Stimulated activated CD8-positive, alpha-beta memory T cell treated with anti-CD3 and anti-CD28 coated beads, Interleukin-4, amount 100 ng/mL, for 48 hours (primary cell): ENCODE measurements around the gene TMPRSS3.

ENCODE experiments used
- DNase-seq: peaks from one replicate; pipeline ENCODE4 v3.0.0-alpha.2; 2020

The TMPRSS3 gene

DNA sequence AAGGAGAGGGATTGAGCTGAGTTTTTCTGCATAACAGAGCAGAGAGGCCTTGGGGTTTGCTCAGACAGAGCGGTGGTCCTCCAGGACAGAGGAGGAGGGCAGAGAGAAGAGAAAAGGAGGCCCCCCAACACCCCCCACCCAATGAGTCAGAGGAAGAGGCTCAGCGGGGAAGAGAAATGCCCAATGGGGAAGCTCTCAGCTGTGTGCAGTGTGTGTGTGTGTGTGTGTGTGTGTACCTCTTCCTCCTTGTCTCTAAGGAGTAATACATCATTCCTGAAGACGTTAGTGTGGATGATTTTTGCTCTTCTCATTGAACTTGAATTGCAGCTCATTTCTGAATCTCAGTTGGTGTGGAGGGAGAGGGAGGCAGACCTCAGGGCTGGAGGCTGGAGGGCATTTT lies 8.7 kb downstream of the TMPRSS3 start:
- DNase-seq: no peak

DNA sequence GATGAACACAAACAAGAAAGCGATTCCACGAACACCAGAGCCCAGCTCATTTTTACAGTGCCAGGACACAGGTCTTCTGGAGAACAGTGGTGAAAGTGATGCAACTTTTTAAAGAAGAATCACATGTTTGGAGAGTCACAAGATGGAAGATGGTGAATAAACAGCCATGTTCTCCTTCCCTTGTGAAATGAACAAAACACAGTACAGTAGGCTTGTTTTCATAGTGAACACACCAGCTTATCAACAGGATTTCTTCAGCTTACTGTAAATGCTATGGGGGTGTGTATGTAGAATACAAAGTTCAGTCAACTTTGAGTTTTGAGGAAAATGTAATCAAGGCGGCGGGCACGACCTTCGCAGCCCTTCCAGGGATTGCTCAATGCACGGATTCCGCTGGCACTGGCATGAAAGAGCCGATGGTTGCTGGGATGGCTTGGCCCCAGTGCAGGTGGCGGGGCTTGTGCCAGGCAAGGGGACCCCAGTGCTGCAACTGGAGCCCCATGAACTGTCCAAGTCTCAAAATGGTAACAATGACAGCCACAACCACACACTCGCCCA lies 9.7 kb downstream of the TMPRSS3 start:
- DNase-seq: no peak

DNA sequence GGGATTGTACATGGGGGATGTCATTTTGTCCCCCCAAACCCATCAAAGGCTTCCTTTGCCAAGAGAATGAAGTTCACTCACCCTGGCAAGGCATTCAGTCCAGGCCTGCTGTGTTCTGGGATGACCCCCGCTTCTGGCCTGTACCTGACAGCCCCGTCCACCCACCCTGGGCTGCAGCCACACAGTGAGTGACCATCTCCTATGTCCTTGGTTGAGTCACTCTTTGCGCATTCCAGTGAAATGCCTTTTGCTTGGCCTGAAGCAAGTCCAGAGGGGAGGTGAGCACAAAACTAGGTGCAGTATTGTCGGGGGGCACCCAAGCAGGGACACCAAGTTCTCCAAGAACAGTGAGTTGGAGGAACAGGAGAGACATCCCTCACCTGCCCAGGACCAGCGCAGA lies 10.2 kb downstream of the TMPRSS3 start:
- no peak for DNase-seq

DNA sequence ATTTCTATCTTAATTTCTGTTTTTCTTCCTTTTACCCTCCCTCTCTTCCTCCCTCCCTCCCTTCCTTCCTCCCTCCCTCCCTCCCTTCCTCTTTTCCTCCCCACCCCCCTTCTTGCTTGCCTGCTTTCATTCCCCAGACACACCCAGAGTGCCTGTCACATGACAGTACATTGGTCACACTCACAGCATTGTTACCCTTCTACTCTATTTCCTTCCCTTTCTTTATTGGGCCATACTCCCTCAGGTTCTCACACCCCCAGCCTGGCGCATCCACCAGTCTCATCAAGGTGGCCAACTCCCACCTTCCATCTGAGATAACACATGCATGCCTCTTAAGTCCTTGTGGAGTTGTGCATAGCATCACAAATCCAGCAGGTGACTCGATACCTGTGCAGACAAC lies 10.9 kb downstream of the TMPRSS3 start:
- no peak for DNase-seq

DNA sequence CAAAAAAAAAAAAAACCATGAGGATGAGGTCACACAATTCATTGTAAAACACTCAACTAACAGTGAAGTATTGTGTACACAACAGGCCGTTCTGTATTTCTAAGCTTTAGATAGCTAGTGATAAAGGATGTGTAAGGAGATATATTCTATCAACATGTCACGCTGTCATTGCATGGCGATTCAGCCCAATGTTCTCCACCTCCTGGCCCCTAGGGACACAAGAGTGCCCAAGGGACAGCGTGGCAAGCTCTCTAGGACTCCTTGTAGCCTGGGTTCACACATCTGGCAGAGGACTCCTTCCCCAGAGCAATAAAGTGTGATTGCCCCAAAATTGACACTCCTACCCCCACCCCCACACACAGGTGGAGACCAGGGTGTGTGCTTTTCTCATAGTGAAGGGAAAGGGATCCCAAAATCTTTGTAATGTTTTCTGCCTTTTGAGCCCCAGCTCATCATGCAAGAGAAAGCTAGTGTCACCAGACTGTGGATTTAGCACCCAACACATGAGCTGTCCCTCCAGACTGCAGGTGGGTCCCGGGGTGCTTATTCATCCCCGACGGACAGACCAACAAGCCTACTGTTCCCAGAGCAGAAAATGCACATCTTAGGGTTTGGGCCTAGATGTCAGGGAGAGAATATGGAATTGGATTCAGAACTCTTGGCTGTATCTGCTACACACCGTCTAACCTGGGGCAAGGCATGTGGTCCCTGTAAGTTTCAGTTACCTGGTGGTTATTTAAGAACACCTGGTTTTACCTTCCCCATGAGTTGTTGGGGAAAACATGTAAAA lies 11.5 kb downstream of the TMPRSS3 start:
- DNase-seq: no peak

DNA sequence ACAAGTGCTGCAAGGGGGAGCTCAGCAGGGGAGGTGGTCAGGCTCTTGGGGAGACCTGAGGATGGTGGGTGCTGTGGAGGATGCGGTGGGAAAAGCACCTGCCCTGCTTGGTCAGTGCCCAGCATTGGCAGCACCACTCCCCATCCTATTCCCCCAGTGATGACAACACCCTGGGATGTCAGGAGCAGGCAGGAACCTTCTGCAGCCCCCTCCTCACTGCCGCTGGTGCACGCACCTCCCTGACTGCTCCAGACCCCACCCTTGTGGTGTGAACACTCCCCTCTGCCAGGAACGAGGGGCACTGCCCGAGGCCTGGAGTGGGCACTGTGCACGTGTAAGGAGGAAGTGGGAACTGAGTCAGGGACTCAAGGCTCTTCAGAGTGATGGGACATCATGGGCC lies 12.5 kb downstream of the TMPRSS3 start:
- DNase-seq: no peak

DNA sequence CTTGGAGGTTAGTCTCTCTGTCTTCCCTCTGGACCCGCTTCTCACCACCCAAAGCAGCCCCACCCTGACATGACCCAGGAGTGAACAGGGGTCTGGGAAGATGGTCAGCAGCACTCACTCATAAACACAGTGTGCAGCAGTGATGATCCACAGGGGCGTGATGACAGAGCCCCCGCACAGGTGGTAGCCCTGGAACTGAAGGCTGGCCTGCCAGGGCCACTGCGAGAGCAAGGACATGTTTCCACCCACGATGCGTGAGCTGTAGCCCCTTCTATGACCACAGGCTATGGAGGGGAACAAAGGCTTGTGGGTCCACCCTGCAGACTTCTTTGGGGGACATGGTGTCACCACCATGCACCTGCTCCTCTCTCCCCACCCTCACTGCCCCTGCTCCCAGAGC lies 12.9 kb downstream of the TMPRSS3 start:
- DNase-seq: no peak

DNA sequence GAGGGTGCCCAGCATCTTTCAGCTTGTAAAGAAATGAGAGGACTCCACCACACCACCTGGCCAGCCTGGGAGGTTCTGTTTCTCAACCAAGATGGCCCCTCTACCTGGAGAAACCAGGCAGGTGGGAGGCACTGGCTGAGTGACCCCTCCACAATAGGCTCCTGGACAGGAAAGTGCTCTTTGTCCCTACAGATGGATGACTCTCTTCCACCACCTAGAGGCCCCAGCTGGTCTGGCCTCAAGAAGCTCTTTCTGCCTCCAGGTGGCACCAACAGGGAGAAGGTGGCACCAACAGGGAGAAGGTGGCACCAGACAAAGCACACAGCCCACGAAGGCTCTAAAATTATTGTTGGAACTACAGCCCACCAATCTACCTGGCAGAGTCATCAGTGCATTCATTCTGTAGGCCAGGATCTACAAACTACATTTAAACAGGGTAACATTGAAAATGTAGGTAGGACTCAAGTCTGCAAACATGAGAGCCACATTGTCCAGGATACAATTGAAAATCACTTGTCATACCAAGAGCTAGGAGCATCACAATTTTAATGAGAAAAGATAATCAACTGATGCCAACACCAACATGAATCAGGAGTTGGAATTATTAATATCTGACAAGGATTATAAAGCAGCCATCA lies 14.4 kb downstream of the TMPRSS3 start:
- no peak for DNase-seq

DNA sequence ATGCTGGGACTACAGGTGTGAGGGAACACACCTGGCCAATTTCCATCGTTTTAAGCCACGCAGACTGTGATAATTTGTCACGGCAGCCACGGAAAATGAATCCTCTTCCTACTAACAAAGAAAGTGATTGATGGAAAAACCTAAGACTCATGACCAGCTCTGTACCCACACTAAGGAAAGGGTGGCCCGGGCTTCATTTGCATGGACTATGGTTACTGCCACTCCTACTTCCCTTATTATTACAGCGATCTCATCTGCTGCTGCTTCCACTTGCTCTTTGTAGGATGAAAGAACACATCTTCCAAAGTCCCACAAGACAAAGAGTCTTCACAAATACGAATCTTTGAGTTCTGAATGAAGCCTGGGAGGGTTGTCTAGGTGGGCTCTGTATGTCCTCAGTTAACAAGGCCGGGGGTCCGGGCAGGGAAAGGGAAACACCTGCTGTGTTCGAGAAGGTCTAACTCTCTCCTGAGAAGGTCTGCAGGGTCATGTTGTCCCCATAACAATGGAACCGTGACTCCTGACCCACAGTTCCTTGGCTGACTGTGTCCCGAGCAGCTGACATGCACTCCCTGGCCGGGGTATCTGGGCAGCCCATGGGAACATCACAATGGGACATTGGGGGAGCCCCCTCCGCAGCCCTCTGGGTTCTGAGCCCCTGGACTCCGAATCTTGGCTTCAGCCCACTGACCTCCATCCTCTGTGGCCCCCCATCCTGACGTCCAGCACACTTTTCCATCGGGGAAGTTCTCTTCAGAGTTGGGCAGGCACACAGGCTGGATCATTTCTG lies 16.2 kb downstream of the TMPRSS3 start:
- no peak for DNase-seq

DNA sequence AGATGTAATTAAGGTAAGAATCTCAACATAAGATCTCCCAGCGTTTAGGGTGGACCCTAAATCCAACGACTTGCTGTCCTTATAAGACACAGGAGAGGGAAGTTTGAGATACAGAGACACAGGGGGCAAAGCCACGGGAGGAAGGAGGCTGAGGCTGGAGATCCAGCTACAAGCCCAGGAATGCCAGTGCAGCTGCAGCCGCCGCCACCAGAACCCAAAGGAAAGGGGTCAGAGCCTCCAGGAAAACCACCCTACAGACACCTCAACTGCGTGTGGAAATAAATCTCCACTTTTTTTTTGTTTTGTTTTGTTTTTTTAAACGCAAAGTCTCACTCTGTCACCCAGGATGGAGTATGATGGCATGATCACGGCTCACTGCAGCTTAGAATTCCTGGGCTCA lies 17.4 kb downstream of the TMPRSS3 start:
- no peak for DNase-seq

DNA sequence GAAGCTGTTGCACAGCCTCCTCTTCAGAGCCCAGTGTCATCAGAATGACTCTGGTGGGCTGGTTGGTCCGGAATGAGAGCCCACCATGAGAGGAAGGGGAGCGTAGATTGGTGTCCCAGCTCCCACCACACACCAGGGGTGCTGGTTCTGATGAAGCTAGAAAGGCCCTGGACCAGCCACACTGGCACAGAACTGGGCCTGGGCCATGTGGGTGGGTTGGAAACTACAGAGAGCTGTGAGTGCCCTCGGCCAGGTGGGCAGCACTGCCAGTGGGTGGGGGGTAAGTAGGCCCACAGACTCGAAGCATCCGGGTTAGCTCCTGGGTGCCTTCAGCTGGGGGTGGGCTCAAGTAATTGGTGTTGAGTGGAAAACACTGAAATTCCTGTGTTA lies 17.9 kb downstream of the TMPRSS3 start:
- no peak for DNase-seq

DNA sequence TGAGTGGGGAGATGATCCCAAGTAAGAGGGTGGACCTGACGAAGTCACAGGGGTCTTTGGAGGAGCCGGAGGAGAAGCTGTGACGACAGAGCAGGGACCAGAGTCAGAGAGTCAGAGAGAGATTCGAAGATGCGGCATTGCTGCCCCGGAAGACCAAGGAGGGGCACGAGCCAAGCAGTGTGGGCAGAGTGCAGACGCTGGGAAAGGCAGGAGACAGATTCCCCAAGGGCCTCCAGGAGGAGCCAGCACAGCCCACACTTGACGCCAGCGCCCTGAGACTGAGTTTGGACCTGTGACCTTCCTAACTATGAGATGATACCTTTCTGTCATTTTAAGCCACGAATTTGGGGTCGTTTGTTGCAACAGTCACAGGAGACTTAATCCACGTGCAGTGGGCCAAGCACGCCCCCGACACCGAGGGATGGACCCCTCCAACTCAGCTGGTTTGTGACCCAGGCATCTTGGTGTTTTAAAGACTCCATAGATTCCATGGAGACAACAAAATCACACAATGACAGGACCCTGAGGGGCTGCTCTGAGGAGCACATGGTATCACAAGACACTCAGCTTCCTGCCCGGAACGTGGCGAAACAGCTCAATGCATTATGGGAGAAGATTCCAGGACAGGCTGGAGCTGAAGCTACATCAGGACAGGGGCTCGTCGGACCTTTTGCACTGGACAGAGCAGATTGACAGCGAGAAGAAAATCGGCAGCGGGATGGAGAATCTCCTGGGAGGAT lies 18.5 kb downstream of the TMPRSS3 start:
- no peak for DNase-seq

DNA sequence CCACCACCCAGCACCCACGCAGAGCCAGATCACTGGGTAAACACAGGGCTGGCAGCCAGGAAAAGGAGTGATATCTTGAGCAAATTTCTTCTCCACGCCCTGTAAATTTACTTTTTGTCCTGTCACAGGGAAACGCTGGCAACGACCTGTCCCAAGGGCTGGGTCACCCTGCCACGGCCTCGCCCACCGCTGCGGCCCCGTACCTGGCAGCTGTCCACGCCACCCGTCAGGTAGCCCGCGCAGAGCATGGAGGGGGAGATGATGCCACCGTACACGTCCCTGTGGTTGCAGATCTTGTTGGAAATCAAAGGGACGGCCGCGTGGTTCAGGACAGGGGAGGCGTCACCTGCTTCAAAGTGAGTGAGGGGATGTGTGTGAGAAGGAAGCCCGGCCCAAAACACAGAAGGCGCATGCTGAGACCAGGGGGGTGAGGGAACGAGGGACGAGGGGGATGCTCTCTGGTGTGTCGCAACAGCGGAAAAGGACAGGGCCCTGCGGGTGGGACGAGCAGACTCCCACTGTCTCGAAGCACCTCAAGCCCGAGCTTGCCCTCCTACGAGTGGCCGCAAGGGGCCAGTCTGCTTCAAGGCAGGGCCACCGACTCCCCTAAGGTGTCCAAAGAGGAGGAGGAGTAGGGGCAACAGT lies 19.4 kb downstream of the TMPRSS3 start:
- no peak for DNase-seq

DNA sequence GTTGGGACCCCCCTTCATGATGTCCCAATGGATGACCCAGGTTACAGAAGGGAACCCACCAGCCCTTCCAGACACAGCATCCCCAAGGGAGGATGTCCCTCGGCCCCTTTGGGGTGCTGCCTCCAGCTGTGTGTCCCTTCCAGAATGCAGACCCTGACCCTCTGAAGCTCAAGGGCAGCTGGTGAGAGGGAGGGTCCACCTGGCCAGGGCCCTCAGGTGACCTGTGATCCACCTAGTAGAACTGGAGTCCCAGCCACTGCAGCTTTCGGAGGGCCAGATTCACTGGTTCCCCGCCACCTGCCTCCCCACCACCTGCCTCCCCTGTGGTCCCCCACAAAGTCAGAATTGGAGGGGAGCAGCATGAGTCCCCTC lies 19.9 kb downstream of the TMPRSS3 start:
- DNase-seq: no peak

DNA sequence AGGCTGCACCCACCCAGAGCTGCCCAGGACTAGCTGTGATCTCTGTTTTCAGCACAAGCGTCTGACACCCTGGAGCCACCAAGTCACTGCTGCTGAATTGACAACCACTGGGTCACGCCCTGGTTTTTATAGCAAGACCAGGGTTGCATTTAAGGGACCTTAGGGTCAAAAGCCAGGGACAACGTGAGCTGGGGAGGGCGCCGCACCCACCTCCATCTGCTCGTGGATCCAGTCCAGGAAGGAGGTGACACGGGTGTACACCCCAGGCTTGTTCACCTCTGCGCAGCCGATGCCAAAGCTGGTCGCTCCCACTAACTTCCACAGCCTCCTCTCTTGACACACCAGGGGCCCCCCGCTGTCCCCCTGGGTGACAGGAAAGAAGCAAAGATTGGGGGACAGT lies 20.3 kb downstream of the TMPRSS3 start:
- no peak for DNase-seq

DNA sequence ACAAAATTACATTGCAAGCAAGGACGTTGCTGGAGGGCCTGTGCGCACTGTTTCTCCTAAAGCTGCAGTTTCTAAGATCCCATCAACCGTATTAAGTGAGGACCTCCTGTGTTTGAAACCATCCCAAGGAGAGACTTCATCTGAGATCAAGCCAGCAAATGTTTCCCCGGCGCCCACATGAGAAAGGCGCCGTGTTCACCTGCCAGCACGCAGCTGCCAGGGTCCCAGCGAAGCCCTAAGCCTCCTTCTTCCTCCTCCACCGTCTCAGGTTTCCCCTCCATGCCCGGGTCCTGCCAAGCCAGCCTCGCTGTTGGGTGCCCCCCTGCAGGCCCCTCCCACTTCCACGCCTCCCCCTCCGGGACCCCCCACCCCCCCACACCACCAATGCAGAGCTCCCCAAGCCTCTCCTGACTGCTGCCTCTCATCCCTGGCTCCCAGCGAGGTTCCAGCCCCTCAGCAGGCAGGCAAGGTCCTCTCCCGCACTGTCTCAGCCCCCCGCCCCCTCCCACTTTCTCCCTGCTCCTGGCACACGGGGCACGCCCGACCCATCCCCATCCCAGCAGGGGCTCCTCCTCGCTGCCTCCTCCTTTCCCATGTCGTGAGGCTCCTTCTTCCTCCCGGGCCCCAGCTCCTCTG lies 20.9 kb downstream of the TMPRSS3 start:
- no peak for DNase-seq

DNA sequence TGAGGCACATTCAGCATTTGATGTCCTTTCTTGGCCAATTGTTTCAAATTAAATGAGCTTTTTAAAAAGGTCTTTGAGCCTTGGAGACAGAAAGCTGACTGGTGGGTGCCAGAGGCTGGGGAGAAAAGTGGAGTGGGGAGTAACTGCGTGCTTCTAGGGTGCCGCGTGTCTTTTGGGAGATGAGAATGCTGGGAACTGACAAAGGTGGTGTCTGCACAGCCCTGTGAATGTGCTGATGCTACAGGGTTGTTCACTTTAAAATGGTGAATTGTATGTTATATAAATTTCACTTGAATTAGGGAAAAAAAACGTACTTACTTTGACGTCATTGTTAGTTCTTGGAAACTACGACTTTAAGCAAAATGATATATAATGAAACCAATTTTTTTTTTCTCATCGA lies 21.4 kb downstream of the TMPRSS3 start:
- no peak for DNase-seq

DNA sequence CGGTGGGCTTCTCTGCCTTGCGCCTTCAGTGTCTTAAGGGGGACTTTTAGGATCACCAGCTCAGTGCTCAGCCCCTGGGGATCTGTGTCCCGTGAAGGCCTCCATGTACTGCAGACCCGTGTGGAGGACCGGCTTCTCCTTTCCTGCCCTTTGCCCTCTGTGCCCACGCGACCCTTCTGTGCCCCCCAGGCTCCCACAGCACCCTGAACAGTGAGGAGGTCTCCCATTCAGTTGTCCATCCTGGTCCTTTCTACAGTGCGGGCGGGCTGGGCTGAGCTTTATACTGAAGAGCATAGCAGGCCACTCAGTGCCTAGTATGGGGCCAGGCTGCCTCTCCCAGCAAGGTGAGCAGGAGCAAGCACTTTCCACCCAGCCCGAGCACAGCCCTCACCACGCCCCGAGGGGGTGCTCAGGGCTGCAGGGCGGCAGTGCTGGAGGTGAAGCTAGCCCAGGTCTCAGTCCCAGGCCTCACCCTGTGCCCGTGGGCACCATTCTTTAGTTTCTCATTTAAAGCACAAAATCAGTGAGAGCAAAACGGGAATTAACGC lies 21.9 kb downstream of the TMPRSS3 start:
- DNase-seq: no peak

DNA sequence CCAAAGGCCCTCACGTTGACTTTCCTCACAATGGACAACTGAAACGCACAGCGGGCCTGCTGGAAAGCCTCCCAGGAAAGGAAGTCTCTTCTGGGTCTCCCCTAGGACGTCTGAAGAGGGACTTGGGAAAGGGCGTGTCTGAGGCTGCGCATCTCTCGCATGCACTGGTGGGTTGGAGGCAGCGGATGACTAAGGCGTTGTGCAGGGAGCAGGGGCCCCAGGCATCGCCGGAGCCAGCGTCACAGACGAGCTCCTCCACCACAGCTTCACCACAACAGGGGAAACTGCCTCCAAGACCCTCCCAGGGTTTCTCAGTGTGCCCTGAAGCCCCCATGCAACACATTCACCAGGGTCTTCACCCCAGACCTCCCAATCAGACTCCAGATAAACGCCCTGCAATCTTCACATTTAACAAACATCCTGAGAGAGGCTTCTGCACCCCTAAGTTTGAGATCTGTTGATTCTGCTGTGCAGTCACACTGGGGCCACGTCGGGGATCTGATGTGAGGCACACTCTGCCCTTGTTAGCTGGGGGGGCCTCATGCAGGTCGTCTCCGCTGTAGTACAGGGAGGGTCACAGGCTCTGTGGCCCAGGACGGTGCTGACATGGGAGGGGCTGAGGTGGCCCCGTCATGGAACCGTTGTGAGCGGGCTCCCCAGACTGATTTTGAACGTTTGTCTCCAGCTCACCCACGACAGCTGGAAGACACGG lies 22.5 kb downstream of the TMPRSS3 start:
- DNase-seq: peak; percentile 65

DNA sequence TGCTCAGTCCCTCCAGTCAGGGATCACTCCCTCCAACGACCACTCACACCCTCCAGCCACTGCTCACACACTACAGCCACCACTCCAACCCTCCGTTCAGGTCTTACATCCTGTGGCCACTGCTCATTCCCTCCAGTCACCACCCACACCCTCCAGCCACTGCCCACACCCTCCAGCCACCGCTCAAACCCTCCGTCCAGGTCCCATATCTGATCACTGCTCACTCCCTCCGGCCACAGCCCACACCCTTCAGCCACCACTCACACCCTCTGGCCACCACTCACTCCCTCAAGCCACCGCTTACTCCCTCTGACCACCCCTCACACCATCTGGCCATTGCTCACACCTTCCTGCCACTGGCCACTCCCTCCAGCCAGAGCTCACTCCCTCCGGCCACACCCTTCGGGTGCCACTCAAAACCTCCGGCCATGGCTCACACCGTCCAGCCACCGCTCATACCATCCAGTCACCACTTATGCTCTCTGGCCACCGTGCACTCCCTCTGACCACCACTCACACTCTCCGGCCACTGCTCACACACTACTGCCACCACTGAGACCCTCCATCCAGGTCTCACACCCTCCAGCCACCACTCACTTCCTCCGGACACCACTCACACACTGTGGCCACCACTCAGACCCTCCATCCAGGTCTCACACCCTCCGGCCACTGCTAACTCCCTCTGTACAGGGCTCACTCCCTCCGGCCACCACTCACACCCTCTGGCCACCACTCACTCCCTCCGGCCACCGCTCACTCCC lies 24.8 kb downstream of the TMPRSS3 start:
- no peak for DNase-seq
